GM23338 (cell line): ENCODE results near the gene SNTG2. TPM values are rescaled to one million over a fixed set of nuclear protein-coding genes. Genes with fewer than 3 reads are reported as not detected.

Experiments used
- ATAC-seq: fragments of 200-7000 bp; cut with Tn5 transposase; 3 replicates; pipeline ENCODE4 v1.9.1; 2020
- DNase-seq: peaks from one replicate; pipeline ENCODE4 v3.0.0-alpha.2; 2015; ENCODE audit warnings: low spot score
- H2AFZ ChIP-seq: fragments of 200-600 bp; sonication (generic); 2 replicates; pipeline ENCODE4 v1.8.0; 2016; ENCODE audit warnings: antibody characterized with exemption, mild to moderate bottlenecking, moderate library complexity
- H3F3A ChIP-seq: fragments of 200-600 bp; sonication (generic); replicated peaks from 2 replicates; pipeline ENCODE4 v1.8.0; 2017; ENCODE audit warnings: antibody characterized with exemption, mixed run types, low read depth
- H3K27ac ChIP-seq: fragments of 200-600 bp; sonication (generic); 2 replicates; pipeline ENCODE4 v1.6.1; 2016; ENCODE audit warnings: low read depth
- H3K27me3 ChIP-seq: fragments of 200-600 bp; sonication (generic); 2 replicates; pipeline ENCODE4 v1.8.0; 2016; ENCODE audit warnings: mild to moderate bottlenecking, mixed run types, moderate library complexity; ENCODE audit not compliant: insufficient read depth
- H3K36me3 ChIP-seq: fragments of 200-600 bp; sonication (generic); 2 replicates; pipeline ENCODE4 v1.8.0; 2016; ENCODE audit warnings: mild to moderate bottlenecking; ENCODE audit not compliant: insufficient read depth
- H3K4me1 ChIP-seq: fragments of 200-600 bp; sonication (generic); 2 replicates; pipeline ENCODE4 v1.8.0; 2016; ENCODE audit warnings: mild to moderate bottlenecking, moderate library complexity; ENCODE audit not compliant: insufficient read depth
- H3K4me2 ChIP-seq: fragments of 200-600 bp; sonication (generic); 2 replicates; pipeline ENCODE4 v1.7.1; 2017; ENCODE audit warnings: mixed run types
- H3K4me3 ChIP-seq: fragments of 200-600 bp; sonication (generic); 2 replicates; pipeline ENCODE4 v1.6.1; 2016; ENCODE audit warnings: mixed run types
- H3K79me2 ChIP-seq: fragments of 200-600 bp; sonication (generic); replicated peaks from 2 replicates; pipeline ENCODE4 v1.8.0; 2017; ENCODE audit warnings: mild to moderate bottlenecking; ENCODE audit not compliant: insufficient read depth
- H3K9me2 ChIP-seq: fragments of 200-600 bp; sonication (generic); 2 replicates; pipeline ENCODE4 v1.8.0; 2017; ENCODE audit not compliant: insufficient read depth
- H4K20me1 ChIP-seq: fragments of 200-600 bp; sonication (generic); replicated peaks from 2 replicates; pipeline ENCODE4 v1.8.0; 2017; ENCODE audit warnings: mild to moderate bottlenecking; ENCODE audit not compliant: insufficient read depth
- H3K27ac Mint-ChIP-seq: 2 replicates; pipeline ENCODE4 v1.8.0; 2020; ENCODE audit warnings: inconsistent platforms, mild to moderate bottlenecking, moderate library complexity, mixed read lengths
- H3K27me3 Mint-ChIP-seq: 3 replicates; pipeline ENCODE4 v1.8.0; 2022; ENCODE audit warnings: low read depth, mild to moderate bottlenecking, moderate library complexity, mixed read lengths, inconsistent platforms; ENCODE audit not compliant: insufficient read depth, poor library complexity
- H3K36me3 Mint-ChIP-seq: 3 replicates; pipeline ENCODE4 v1.8.0; 2021; ENCODE audit warnings: low read depth, mild to moderate bottlenecking, inconsistent platforms, moderate library complexity, mixed read lengths
- H3K4me1 Mint-ChIP-seq: 3 replicates; pipeline ENCODE4 v1.8.0; 2020; ENCODE audit warnings: mild to moderate bottlenecking, inconsistent platforms, mixed read lengths
- H3K4me3 Mint-ChIP-seq: 3 replicates; pipeline ENCODE4 v1.8.0; 2021; ENCODE audit warnings: moderate library complexity, mild to moderate bottlenecking, inconsistent platforms, mixed read lengths
- H3K9me3 Mint-ChIP-seq: 3 replicates; pipeline ENCODE4 v1.8.0; 2020; ENCODE audit warnings: moderate library complexity, mild to moderate bottlenecking, inconsistent platforms, mixed read lengths
- CREB1 ChIP-seq: fragments of 250-450 bp; sonication (Bioruptor Pico); IDR thresholded peaks from 2 replicates; pipeline ENCODE4 v1.5.0; 2020; ENCODE audit warnings: low read depth, mild to moderate bottlenecking, moderate library complexity
- CTCF ChIP-seq, 2 experiments: fragments of 200-600 bp in 1 of 2; sonication (generic) in 1 of 2; conservative IDR thresholded peaks; 2 replicates each; pipeline versions ENCODE4 v1.5.1 to v1.6.1; 2016 to 2017; ENCODE audit warnings: antibody characterized with exemption in 2 of 2, low read depth in 2 of 2, mild to moderate bottlenecking in 2 of 2, moderate library complexity in 1 of 2
- ETS1 ChIP-seq: IDR thresholded peaks from 2 replicates; pipeline ENCODE4 v1.6.1; 2016; ENCODE audit warnings: antibody characterized with exemption
- EZH2 ChIP-seq: fragments of 200-600 bp; sonication (generic); IDR thresholded peaks from one replicate; pipeline ENCODE4 v1.8.0; 2017; ENCODE audit warnings: antibody characterized with exemption, mild to moderate bottlenecking, low read depth; ENCODE audit not compliant: unreplicated experiment
- EZH2phosphoT487 ChIP-seq: fragments of 200-600 bp; sonication (generic); IDR thresholded peaks from one replicate; pipeline ENCODE4 v1.8.1; 2018; ENCODE audit warnings: antibody characterized with exemption; ENCODE audit not compliant: unreplicated experiment
- JUNB ChIP-seq: IDR thresholded peaks from one replicate; pipeline ENCODE4 v1.6.1; 2016; ENCODE audit warnings: antibody characterized with exemption; ENCODE audit not compliant: unreplicated experiment
- NANOG ChIP-seq: IDR thresholded peaks from 2 replicates; pipeline ENCODE4 v1.6.1; 2016; ENCODE audit warnings: antibody characterized with exemption, borderline replicate concordance
- REST ChIP-seq: IDR thresholded peaks from one replicate; pipeline ENCODE4 v1.6.1; 2018; ENCODE audit warnings: antibody characterized with exemption; ENCODE audit not compliant: unreplicated experiment
- STAT1 ChIP-seq: IDR thresholded peaks from one replicate; pipeline ENCODE4 v1.6.1; 2016; ENCODE audit warnings: antibody characterized with exemption; ENCODE audit not compliant: unreplicated experiment
- ZNF114 ChIP-seq: fragments of 250-450 bp; sonication (Bioruptor Pico); IDR thresholded peaks from 2 replicates; pipeline ENCODE4 v1.5.0; 2020; ENCODE audit warnings: mild to moderate bottlenecking, moderate library complexity
- ZNF462 ChIP-seq: fragments of 250-450 bp; sonication (Bioruptor Pico); IDR thresholded peaks from 2 replicates; pipeline ENCODE4 v1.5.0; 2020; ENCODE audit warnings: mild to moderate bottlenecking, moderate library complexity
- polyA plus RNA-seq: library from polyadenylated mRNA; unstranded; fragments of >200 nt; fragmentation: Nextera tagmentation; extraction: Ambion mirVana; gene quantifications from 2 replicates; pipeline ENCODE4 v1.2.1, GENCODE V29; 2016
- total RNA-seq: library from RNA; depleted of rRNA; stranded (reverse); fragments of >200 nt; shearing (Covaris generic); gene quantifications from 2 replicates; pipeline ENCODE4 v1.2.3, GENCODE V29; 2014

Gene SNTG2
- total and polyA plus RNA-seq, 2 experiments from 2014 or later, result 27.5 to 60.4 TPM

- H3K4me1 ChIP-seq, result no peaks in the 10 kb centered on the region
- no peak overlapping the region for H3K4me2 ChIP-seq
- no peaks in the 10 kb centered on the region for H4K20me1 ChIP-seq
- DNase-seq (no peak), ATAC-seq (no peak)
- H3K4me3 ChIP-seq, result no peak overlapping the region
- H3K9me2 ChIP-seq, result no peaks in the 10 kb centered on the region
- H3K27me3 Mint-ChIP-seq, result no peaks in the 10 kb centered on the region
- no peaks in the 10 kb centered on the region for H3K79me2 ChIP-seq
- H3F3A ChIP-seq, result no peaks in the 10 kb centered on the region
- no peak overlapping the region for H3K4me3 Mint-ChIP-seq
- peaks cover 6% of the 10 kb centered on the region; the same call in 1 of the 3 replicates for H3K9me3 Mint-ChIP-seq
- TF ChIP-seq NANOG (no peak), ETS1 (no peak), CREB1 (CRISPR knock-in tag) (no peak), EZH2 (no peak), REST (no peak), ZNF462 (no peak), EZH2phosphoT487 (no peak), JUNB (no peak), STAT1 (no peak), ZNF114 (no peak), CTCF (conservative IDR thresholded peaks at IDR 0.05; ENCODE audit: low read depth in 2 of 2) (no peak)
- H2AFZ ChIP-seq, result no peak overlapping the region
- H3K27ac Mint-ChIP-seq, result no peak overlapping the region
- H3K36me3 ChIP-seq, result no peaks in the 10 kb centered on the region
- no peaks in the 10 kb centered on the region for H3K27me3 ChIP-seq
- peaks cover 6% of the 10 kb centered on the region; the same call in 2 of the 3 replicates for H3K36me3 Mint-ChIP-seq
- H3K4me1 Mint-ChIP-seq, result peaks cover 13% of the 10 kb centered on the region
- H3K27ac ChIP-seq, result no peak overlapping the region
Measured at GRCh38 chr2:1367601-1368000, 417.0 kb downstream of the SNTG2 start.
